ENCODE results near the gene NINJ1. TPM values are rescaled to one million over a fixed set of nuclear protein-coding genes. Genes with fewer than 3 reads are reported as not detected.

The NINJ1 gene
- total RNA-seq, 1 donor from 2014 or later = 46.6 TPM

GRCh38 chr9:93116072-93116961 is 17.7 kb downstream of the NINJ1 start:
- ATAC-seq = peak; percentile 69
- intact Hi-C loops (cut with DNase I) = no loop called here
- Histone ChIP-seq H3K36me3 (peaks cover 20% of the 10 kb centered on the region), H3K4me1 (peaks cover 46% of the 10 kb centered on the region), H3K27me3 (ENCODE audit: low read depth) (no peaks in the 10 kb centered on the region), H3K9me3 (no peaks in the 10 kb centered on the region), H3K4me3 (peak overlapping the region; percentile 3), H3K27ac (peak overlapping the region; percentile 81)
- no peak for TF ChIP-seq CTCF (IDR thresholded peaks at IDR 0.05)
- DNase-seq = peak; percentile 91

GRCh38 chr9:93115486-93116071 is 18.5 kb downstream of the NINJ1 start:
- intact Hi-C loops (cut with DNase I) = no loop called here

GRCh38 chr9:93114984-93115335 is 19.1 kb downstream of the NINJ1 start:
- ATAC-seq (no peak), DNase-seq (no peak)
- no peak for TF ChIP-seq CTCF (IDR thresholded peaks at IDR 0.05)
- intact Hi-C loops (cut with DNase I) = no loop called here
- H3K27ac ChIP-seq = peak overlapping the region; percentile 31
- H3K36me3 ChIP-seq = peaks cover 28% of the 10 kb centered on the region
- H3K4me1 ChIP-seq = peaks cover 33% of the 10 kb centered on the region
- no peak overlapping the region for H3K4me3 ChIP-seq
- no peaks in the 10 kb centered on the region for H3K27me3 ChIP-seq (ENCODE audit: low read depth)
- H3K9me3 ChIP-seq = no peaks in the 10 kb centered on the region

More at GRCh38 chr9:93115486-93116071, 18.5 kb downstream of the NINJ1 start:
- H3K36me3 ChIP-seq = peaks cover 25% of the 10 kb centered on the region
- DNase-seq = peak; percentile 12
- no peak for TF ChIP-seq CTCF (IDR thresholded peaks at IDR 0.05)
- H3K27ac ChIP-seq = no peak overlapping the region
- H3K4me3 ChIP-seq = no peak overlapping the region
- ATAC-seq = no peak
- no peaks in the 10 kb centered on the region for H3K9me3 ChIP-seq
- no peaks in the 10 kb centered on the region for H3K27me3 ChIP-seq (ENCODE audit: low read depth)
- peaks cover 39% of the 10 kb centered on the region for H3K4me1 ChIP-seq

GRCh38 chr9:93114169-93114983 is 19.7 kb downstream of the NINJ1 start:
- ATAC-seq = no peak
- DNase-seq = peak; percentile 51
- Histone ChIP-seq H3K27me3 (ENCODE audit: low read depth) (no peaks in the 10 kb centered on the region), H3K27ac (peak overlapping the region; percentile 31), H3K9me3 (no peaks in the 10 kb centered on the region), H3K4me1 (peaks cover 32% of the 10 kb centered on the region), H3K36me3 (peaks cover 28% of the 10 kb centered on the region), H3K4me3 (no peak overlapping the region)
- intact Hi-C loops (cut with DNase I) = no loop called here
- no peak for TF ChIP-seq CTCF (IDR thresholded peaks at IDR 0.05)

- peaks cover 36% of the 10 kb centered on the region for H3K4me1 ChIP-seq
- no peak for TF ChIP-seq CTCF (IDR thresholded peaks at IDR 0.05)
- no peak overlapping the region for H3K27ac ChIP-seq
- peaks cover 39% of the 10 kb centered on the region for H3K36me3 ChIP-seq
- peak; percentile 36 for DNase-seq
- H3K4me3 ChIP-seq = no peak overlapping the region
- no peak for ATAC-seq
- H3K9me3 ChIP-seq = no peaks in the 10 kb centered on the region
- no peaks in the 10 kb centered on the region for H3K27me3 ChIP-seq (ENCODE audit: low read depth)
- intact Hi-C loops (cut with DNase I) = no loop called here
These were observed 21.1 kb downstream of the NINJ1 start for GRCh38 chr9:93112864-93113389.
